Smooth muscle cell of the pulmonary artery (primary cell): Measurements from ENCODE around the gene COPS4. TPM values are rescaled to one million over a fixed set of nuclear protein-coding genes. Genes with fewer than 3 reads are reported as not detected.

Experiments used
- total RNA-seq: library from RNA; depleted of rRNA; stranded (reverse); fragments of >200 nt; gene quantifications from 2 replicates; pipeline ENCODE4 v1.2.3, GENCODE V29; 2014

Gene COPS4
- 69.8 and 102 TPM in 2 replicates for total RNA-seq

GRCh38 chr4:83034630-83035494 is at the start of gene COPS4:
Gene COPS4, plus strand, starts transcription at chr4:83035183. Its CDS starts 42 bp downstream, at chr4:83035225.

GRCh38 chr4:83010522-83011318 is 24.3 kb upstream of the COPS4 start, which contains the start of gene LIN54:
Gene LIN54, minus strand, starts transcription at chr4:83010823. Its CDS starts 25,979 bp downstream, at chr4:82984844.

GRCh38 chr4:83114576-83114975 is 79.6 kb downstream of the COPS4 start, which contains the start of gene PLAC8:
Gene PLAC8, minus strand, starts transcription at chr4:83114729. Its CDS starts 6,808 bp downstream, at chr4:83107921.

Other genes with a start within 250 kb of the COPS4 start
- gene SCD5, start 236.4 kb upstream of the COPS4 start, total RNA-seq = 16.9 and 19.9 TPM in 2 replicates
- 421 and 577 TPM in 2 replicates for gene SEC31A, start 144.0 kb upstream of the COPS4 start, total RNA-seq
- 3.7 and 4.2 TPM in 2 replicates for gene THAP9, start 134.4 kb upstream of the COPS4 start, total RNA-seq
- 10.9 and 11.3 TPM in 2 replicates for gene LIN54, start 24.4 kb upstream of the COPS4 start, total RNA-seq
- gene PLAC8, start 79.5 kb downstream of the COPS4 start, total RNA-seq = not detected in 2 replicates
- 6.9 and 10.6 TPM in 2 replicates for gene COQ2, start 249.6 kb downstream of the COPS4 start, total RNA-seq